ENCODE results near the gene TJP1. TPM values are rescaled to one million over a fixed set of nuclear protein-coding genes. Genes with fewer than 3 reads are reported as not detected.
"Not testable (repeated sequence)": the region's sequence is repeated elsewhere in the genome, so short reads cannot be mapped to it uniquely, and the experiment has no call there.

TJP1 gene
- total RNA-seq, 1 donor: 86.9 TPM

- Histone ChIP-seq H3K9me3 (ENCODE audit: low read depth, low read length) (no peaks in the 10 kb centered on the region), H3K27me3 (ENCODE audit: insufficient read depth, low read length) (no peaks in the 10 kb centered on the region), H2AFZ (ENCODE audit: low read length) (no peak overlapping the region), H3K36me3 (ENCODE audit: insufficient read depth, low read length) (peaks cover 24% of the 10 kb centered on the region), H4K20me1 (ENCODE audit: insufficient read depth, low read length) (peaks cover 8% of the 10 kb centered on the region), H3K4me1 (ENCODE audit: insufficient read depth, low read length) (peaks cover 19% of the 10 kb centered on the region), H3K27ac (ENCODE audit: low read depth, low read length) (peak overlapping the region; percentile 19), H3K4me2 (ENCODE audit: insufficient read depth, low read length) (peak overlapping the region; percentile 34), H3K4me3 (ENCODE audit: insufficient read depth, low read length) (no peak overlapping the region), H3K79me2 (ENCODE audit: insufficient read depth, low read length) (peaks cover 30% of the 10 kb centered on the region)
- DNase-seq (ENCODE audit: insufficient read length, low spot score, missing footprints): no peak
- TF ChIP-seq CTCF (IDR thresholded peaks at IDR 0.05; ENCODE audit: extremely low read depth, low read depth, low read length): no peak
Observed at GRCh38 chr15:29756358-29757267, 65.7 kb downstream of the TJP1 start.

- not testable (repeated sequence) for H3K36me3 ChIP-seq (ENCODE audit: insufficient read depth, low read length); H3K27ac ChIP-seq (ENCODE audit: low read depth, low read length); H3K9me3 ChIP-seq (ENCODE audit: low read depth, low read length); DNase-seq (ENCODE audit: insufficient read length, low spot score, missing footprints); H3K27me3 ChIP-seq (ENCODE audit: insufficient read depth, low read length); H3K4me3 ChIP-seq (ENCODE audit: insufficient read depth, low read length); H2AFZ ChIP-seq (ENCODE audit: low read length); H3K4me2 ChIP-seq (ENCODE audit: insufficient read depth, low read length)
- peaks cover 10% of the 10 kb centered on the region for H4K20me1 ChIP-seq (ENCODE audit: insufficient read depth, low read length)
- H3K4me1 ChIP-seq (ENCODE audit: insufficient read depth, low read length): peaks cover 19% of the 10 kb centered on the region
- peaks cover 32% of the 10 kb centered on the region for H3K79me2 ChIP-seq (ENCODE audit: insufficient read depth, low read length)
Observed at GRCh38 chr15:29754009-29754408, 68.3 kb downstream of the TJP1 start.

- no peaks in the 10 kb centered on the region for H3K36me3 ChIP-seq (ENCODE audit: insufficient read depth, low read length)
- no peak for DNase-seq (ENCODE audit: insufficient read length, low spot score, missing footprints)
- no peaks in the 10 kb centered on the region for H3K27me3 ChIP-seq (ENCODE audit: insufficient read depth, low read length)
- no peaks in the 10 kb centered on the region for H3K9me3 ChIP-seq (ENCODE audit: low read depth, low read length)
- H3K4me3 ChIP-seq (ENCODE audit: insufficient read depth, low read length): no peak overlapping the region
- no peak overlapping the region for H3K27ac ChIP-seq (ENCODE audit: low read depth, low read length)
- no peak overlapping the region for H2AFZ ChIP-seq (ENCODE audit: low read length)
- no peak overlapping the region for H3K4me2 ChIP-seq (ENCODE audit: insufficient read depth, low read length)
- TF ChIP-seq CTCF (IDR thresholded peaks at IDR 0.05; ENCODE audit: extremely low read depth, low read depth, low read length): no peak
- H4K20me1 ChIP-seq (ENCODE audit: insufficient read depth, low read length): peaks cover 10% of the 10 kb centered on the region
- peaks cover 31% of the 10 kb centered on the region for H3K79me2 ChIP-seq (ENCODE audit: insufficient read depth, low read length)
- H3K4me1 ChIP-seq (ENCODE audit: insufficient read depth, low read length): peaks cover 19% of the 10 kb centered on the region
Observed at GRCh38 chr15:29753506-29753905, 68.8 kb downstream of the TJP1 start.

GRCh38 chr15:29750754-29751153 is 71.5 kb downstream of the TJP1 start:
- H3K9me3 ChIP-seq (ENCODE audit: low read depth, low read length): no peaks in the 10 kb centered on the region

More at GRCh38 chr15:29750754-29751153, 71.5 kb downstream of the TJP1 start:
- Histone ChIP-seq H3K4me1 (ENCODE audit: insufficient read depth, low read length) (no peaks in the 10 kb centered on the region), H2AFZ (ENCODE audit: low read length) (no peak overlapping the region), H3K27ac (ENCODE audit: low read depth, low read length) (no peak overlapping the region), H3K4me3 (ENCODE audit: insufficient read depth, low read length) (no peak overlapping the region), H4K20me1 (ENCODE audit: insufficient read depth, low read length) (peaks cover 5% of the 10 kb centered on the region), H3K4me2 (ENCODE audit: insufficient read depth, low read length) (no peak overlapping the region), H3K79me2 (ENCODE audit: insufficient read depth, low read length) (peaks cover 20% of the 10 kb centered on the region), H3K36me3 (ENCODE audit: insufficient read depth, low read length) (no peaks in the 10 kb centered on the region), H3K27me3 (ENCODE audit: insufficient read depth, low read length) (no peaks in the 10 kb centered on the region)
- DNase-seq (ENCODE audit: insufficient read length, low spot score, missing footprints): no peak
- TF ChIP-seq CTCF (IDR thresholded peaks at IDR 0.05; ENCODE audit: extremely low read depth, low read depth, low read length): no peak

Measured in osteoblast (primary cell).